ENCODE results near the gene PPP1R14D. TPM values are rescaled to one million over a fixed set of nuclear protein-coding genes. Genes with fewer than 3 reads are reported as not detected.

PPP1R14D gene
- total RNA-seq, 1 experiment from 2014 or later, result 0.65 TPM

GRCh38 chr15:40799523-40799922, 29.0 kb downstream of the PPP1R14D start:
- H3K36me3 ChIP-seq (ENCODE audit: low read depth), result no peaks in the 10 kb centered on the region; the same call in 1 of the 2 replicates
- H3F3A ChIP-seq (ENCODE audit: insufficient read depth, low read depth), result peaks cover 9% of the 10 kb centered on the region; the same call in 1 of the 2 replicates
- H3K27me3 ChIP-seq (ENCODE audit: insufficient read depth, low read depth), result no peaks in the 10 kb centered on the region
- TF ChIP-seq CTCF (conservative IDR thresholded peaks at IDR 0.05) (no peak), EZH2 (IDR thresholded peaks at IDR 0.05; ENCODE audit: low read depth) (no peak)
- no peak for DNase-seq
- no peak overlapping the region for H2AFZ ChIP-seq
- no peak overlapping the region for H3K4me2 ChIP-seq
- no peak overlapping the region for H3K4me3 ChIP-seq
- H3K9me2 ChIP-seq (ENCODE audit: insufficient read depth), result no peaks in the 10 kb centered on the region
- peaks cover 19% of the 10 kb centered on the region for H3K4me1 ChIP-seq (replicated peaks; ENCODE audit: insufficient read depth)
- no peaks in the 10 kb centered on the region for H3K9me3 ChIP-seq (ENCODE audit: insufficient read depth, low read depth)
- intact Hi-C loops (cut with micrococcal nuclease; ENCODE audit: unreplicated experiment), result no loop called here
- H3K27ac ChIP-seq, result no peak overlapping the region
- H4K20me1 ChIP-seq (ENCODE audit: insufficient read depth), result no peaks in the 10 kb centered on the region
- H3K79me2 ChIP-seq (ENCODE audit: low read depth), result peaks cover 4% of the 10 kb centered on the region; the same call in 1 of the 2 replicates
- no TSS peak for BruUV-seq (replicated peaks)
- ChIA-PET CTCF (interaction anchor here (0.7 kb wide), 1 partner anchor 30 kb away, joined by 8 read pairs; no protein-coding TSS in a partner anchor), POLR2A (ENCODE audit: unreplicated experiment) (interaction anchor here (0.6 kb wide), 1 partner anchor 954 kb away, joined by 3 read pairs; no protein-coding TSS in a partner anchor)

GRCh38 chr15:40796512-40796911, 32.0 kb downstream of the PPP1R14D start:
- Histone ChIP-seq H3K79me2 (ENCODE audit: low read depth) (peaks cover 21% of the 10 kb centered on the region), H3K4me2 (peak overlapping the region; percentile 13; the same call in 1 of the 2 replicates), H3K4me1 (replicated peaks; ENCODE audit: insufficient read depth) (peaks cover 49% of the 10 kb centered on the region), H3K4me3 (no peak overlapping the region; the same call in 1 of the 2 replicates), H3K27ac (peak overlapping the region; percentile 54), H3K9me2 (ENCODE audit: insufficient read depth) (no peaks in the 10 kb centered on the region), H4K20me1 (ENCODE audit: insufficient read depth) (no peaks in the 10 kb centered on the region), H3K27me3 (ENCODE audit: insufficient read depth, low read depth) (no peaks in the 10 kb centered on the region), H3K9me3 (ENCODE audit: insufficient read depth, low read depth) (no peaks in the 10 kb centered on the region), H3K36me3 (ENCODE audit: low read depth) (no peaks in the 10 kb centered on the region; the same call in 1 of the 2 replicates), H3F3A (ENCODE audit: insufficient read depth, low read depth) (peaks cover 29% of the 10 kb centered on the region), H2AFZ (no peak overlapping the region)
- DNase-seq, result no peak
- no TSS peak for BruUV-seq (replicated peaks)
- intact Hi-C loops (cut with micrococcal nuclease; ENCODE audit: unreplicated experiment), result no loop called here
- ChIA-PET POLR2A (ENCODE audit: unreplicated experiment) (interaction anchor here (0.6 to 0.7 kb wide), 3 partner anchors 11 to 1695 kb away, joined by 3 to 11 read pairs (median 5); partner anchors contain the start of genes DNAJC17 and ZFYVE19), CTCF (no interaction called here)
- no peak for TF ChIP-seq EZH2 (IDR thresholded peaks at IDR 0.05; ENCODE audit: low read depth)
- TF ChIP-seq CTCF (conservative IDR thresholded peaks at IDR 0.05), result no peak

- H4K20me1 ChIP-seq (ENCODE audit: insufficient read depth), result no peaks in the 10 kb centered on the region
- POLR2A ChIA-PET (ENCODE audit: unreplicated experiment), result interaction anchor here (0.6 to 0.7 kb wide), 3 partner anchors 11 to 1695 kb away, joined by 3 to 11 read pairs (median 5); partner anchors contain the start of genes DNAJC17 and ZFYVE19
- no peaks in the 10 kb centered on the region for H3K9me3 ChIP-seq (ENCODE audit: insufficient read depth, low read depth)
- peaks cover 25% of the 10 kb centered on the region for H3K79me2 ChIP-seq (ENCODE audit: low read depth)
- intact Hi-C loops (cut with micrococcal nuclease; ENCODE audit: unreplicated experiment), result no loop called here
- no peak overlapping the region; the same call in 1 of the 2 replicates for H3K4me3 ChIP-seq
- peak in 1 of 2 experiments; percentile 63 for DNase-seq
- H3K36me3 ChIP-seq (ENCODE audit: low read depth), result no peaks in the 10 kb centered on the region; the same call in 1 of the 2 replicates
- peak overlapping the region; percentile 13; the same call in 1 of the 2 replicates for H3K4me2 ChIP-seq
- no peaks in the 10 kb centered on the region for H3K27me3 ChIP-seq (ENCODE audit: insufficient read depth, low read depth)
- TF ChIP-seq CTCF (conservative IDR thresholded peaks at IDR 0.05) (no peak), EZH2 (IDR thresholded peaks at IDR 0.05; ENCODE audit: low read depth) (no peak)
- peak overlapping the region; percentile 54 for H3K27ac ChIP-seq
- CTCF ChIA-PET, result no interaction called here
- H2AFZ ChIP-seq, result no peak overlapping the region
- H3K4me1 ChIP-seq (replicated peaks; ENCODE audit: insufficient read depth), result peaks cover 54% of the 10 kb centered on the region
- peaks cover 29% of the 10 kb centered on the region for H3F3A ChIP-seq (ENCODE audit: insufficient read depth, low read depth)
- BruUV-seq (replicated peaks), result no TSS peak
- H3K9me2 ChIP-seq (ENCODE audit: insufficient read depth), result no peaks in the 10 kb centered on the region
Observed at GRCh38 chr15:40796041-40796440, 32.5 kb downstream of the PPP1R14D start.
